Measurements from ENCODE around the gene TNFRSF13B.

- no peak for TF ChIP-seq POLR2A (IDR thresholded peaks at IDR 0.05; ENCODE audit: extremely low read depth, insufficient read length)
- no peak for TF ChIP-seq CTCF (IDR thresholded peaks at IDR 0.05; ENCODE audit: low read depth, low read length)
- no peak for TF ChIP-seq MAX (IDR thresholded peaks at IDR 0.05; ENCODE audit: low read depth, low read length)
- no peak for TF ChIP-seq MYC (IDR thresholded peaks at IDR 0.05; ENCODE audit: low read depth, low read length)
Observed at GRCh38 chr17:16910341-16910740, 61.6 kb downstream of the TNFRSF13B start.
